K562 (cell line): ENCODE data around the gene TTC21A. TPM values are rescaled to one million over a fixed set of nuclear protein-coding genes. Genes with fewer than 3 reads are reported as not detected.
A peak's percentile ranks its signal among the peaks of the same experiment; 100 is the strongest.

Experiments used
- CTCFL ChIP-seq: IDR thresholded peaks from 2 replicates; pipeline ENCODE4 v1.6.1; 2011; ENCODE audit warnings: borderline replicate concordance, low read depth, mild to moderate bottlenecking, moderate library complexity, low read length; ENCODE audit not compliant: insufficient read depth, poor library complexity, severe bottlenecking
- E2F6 ChIP-seq, 2 experiments: IDR thresholded peaks; 2 replicates each; pipeline ENCODE4 v1.6.1; 2011; ENCODE audit warnings: borderline replicate concordance in 1 of 2, control low read depth in 1 of 2, low read depth in 1 of 2, low read length in 1 of 2, mild to moderate bottlenecking in 1 of 2, mixed read lengths in 1 of 2, moderate library complexity in 1 of 2; ENCODE audit not compliant: insufficient read depth in 1 of 2, insufficient read length in 1 of 2, poor library complexity in 1 of 2, severe bottlenecking in 1 of 2; ENCODE audit errors: extremely low read depth in 1 of 2
- E2F8 ChIP-seq: fragments of 450-650 bp; IDR thresholded peaks from 2 replicates; pipeline ENCODE4 v1.7.1; 2018; ENCODE audit warnings: mild to moderate bottlenecking, low read depth; ENCODE audit not compliant: partially characterized antibody
- ELF1 ChIP-seq: fragments of 200-800 bp; sonication (Bioruptor generic); IDR thresholded peaks from 2 replicates; pipeline ENCODE4 v1.6.1; 2016; ENCODE audit warnings: missing genetic modification characterization, missing compliant biosample characterization
- MLX ChIP-seq, 2 experiments: fragments of 450-650 bp in 1 of 2; sonication (generic) in 1 of 2; formaldehyde crosslinking; conservative IDR thresholded peaks; 2 replicates each; pipeline versions ENCODE4 v1.4.0 to v1.8.1; 2020 to 2022; ENCODE audit warnings: mild to moderate bottlenecking in 1 of 2, missing genetic modification reagents in 1 of 2
- NR2C1 ChIP-seq, 2 experiments: fragments of 450-650 bp; IDR thresholded peaks; 2 replicates each; pipeline ENCODE4 v1.6.1; 2017; ENCODE audit warnings: mild to moderate bottlenecking in 2 of 2, antibody characterized with exemption in 1 of 2, inconsistent platforms in 1 of 2, missing compliant biosample characterization in 1 of 2, missing genetic modification characterization in 1 of 2
- RAD51 ChIP-seq: fragments of 450-650 bp; IDR thresholded peaks from 2 replicates; pipeline ENCODE4 v1.7.1; 2016; ENCODE audit warnings: low read depth, mild to moderate bottlenecking, borderline replicate concordance
- SAFB ChIP-seq: fragments of 200-400 bp; formaldehyde crosslinking; IDR thresholded peaks from 2 replicates; pipeline ENCODE4 v1.6.1; 2017; ENCODE audit warnings: low read depth, low read length, borderline replicate concordance
- SAP30 ChIP-seq: fragments of 200-600 bp; sonication (generic); IDR thresholded peaks from 2 replicates; pipeline ENCODE4 v1.6.1; 2012; ENCODE audit warnings: borderline replicate concordance, low read depth, mild to moderate bottlenecking, moderate library complexity, low read length, control low read depth, inconsistent platforms; ENCODE audit not compliant: insufficient read depth, poor library complexity, severe bottlenecking
- SRSF3 ChIP-seq: fragments of 200-400 bp; formaldehyde crosslinking; IDR thresholded peaks from 2 replicates; pipeline ENCODE4 v1.6.1; 2016; ENCODE audit warnings: mild to moderate bottlenecking, low read length, moderate library complexity; ENCODE audit not compliant: insufficient read depth
- ZNF134 ChIP-seq: fragments of 250-450 bp; sonication (Bioruptor Pico); conservative IDR thresholded peaks from 2 replicates; pipeline ENCODE4 v1.4.0; 2020
- ZNF408 ChIP-seq: fragments of 250-450 bp; sonication (Bioruptor Pico); IDR thresholded peaks from 2 replicates; pipeline ENCODE4 v1.4.0; 2020; ENCODE audit warnings: low read depth, mild to moderate bottlenecking, moderate library complexity
- ZNF583 ChIP-seq: fragments of 250-450 bp; sonication (Bioruptor Pico); IDR thresholded peaks from 2 replicates; pipeline ENCODE4 v1.4.0; 2020
- ZNF740 ChIP-seq, 3 experiments: fragments of 200-800 bp in 1 of 3; sonication (Bioruptor generic) in 1 of 3; sonication (generic) in 1 of 3; formaldehyde crosslinking in 1 of 3; IDR thresholded peaks; 2 replicates each; pipeline versions ENCODE4 v1.6.1 to v1.8.0; 2016 to 2022; ENCODE audit warnings: mild to moderate bottlenecking in 2 of 3, missing compliant biosample characterization in 2 of 3, missing genetic modification characterization in 2 of 3, missing genetic modification reagents in 1 of 3
- polyA plus RNA-seq, 8 experiments: library from polyadenylated mRNA; depleted of rRNA in 4 of 8; stranded (reverse) in 5 of 8; unstranded in 3 of 8; fragments of >200 nt; fragmentation: Nextera tagmentation in 2 of 8; fragmentation: Illumina TruSeq in 1 of 8; extraction: Ambion mirVana in 2 of 8; extraction: Trizol in 1 of 8; gene quantifications; 2 replicates each; pipeline versions ENCODE4 v1.2.1 to v1.2.3, GENCODE V29; 2011 to 2014; ENCODE audit warnings: inconsistent platforms in 1 of 8, missing spikeins in 1 of 8
- total RNA-seq, 7 experiments: library from RNA; depleted of rRNA in 6 of 7; stranded (reverse); fragments of >200 nt in 6 of 7; fragmentation: Illumina TruSeq in 2 of 7; extraction: Trizol in 2 of 7; gene quantifications; 2 replicates each; pipeline versions ENCODE4 v1.2.1 to v1.2.3, GENCODE V29; 2011 to 2021; ENCODE audit warnings: low replicate concordance in 1 of 7

TTC21A gene
- total and polyA plus RNA-seq, 9 of the 15 experiments (the other 6 are each of a cell fraction or from before 2014, with no cell fraction given): 0.22 to 1.4 (median 0.70) TPM

- TF ChIP-seq E2F8 (no peak), CTCFL (peak; percentile 54), RAD51 (no peak), ELF1 (tag) (no peak), SAFB (no peak), NR2C1 (IDR thresholded peaks at IDR 0.05) (peak; percentile 39; the same call in 1 of the 2 replicates), NR2C1 (tag; IDR thresholded peaks at IDR 0.05) (peak; percentile 42; the same call in 1 of the 2 replicates), ZNF408 (CRISPR knock-in tag) (no peak), ZNF583 (no peak), SAP30 (no peak), MLX (CRISPR knock-in tag; conservative IDR thresholded peaks at IDR 0.05) (no peak), ZNF134 (CRISPR knock-in tag) (no peak), E2F6 (IDR thresholded peaks at IDR 0.05; ENCODE audit: borderline replicate concordance in 1 of 2, extremely low read depth in 1 of 2, insufficient read depth in 1 of 2, insufficient read length in 1 of 2, low read depth in 1 of 2, low read length in 1 of 2, poor library complexity in 1 of 2, severe bottlenecking in 1 of 2) (no peak), SRSF3 (no peak), ZNF740 (CRISPR knock-in tag; IDR thresholded peaks at IDR 0.05) (peak; percentile 48; the same call in 1 of the 2 replicates), ZNF740 (tag; IDR thresholded peaks at IDR 0.05) (no peak)
Measured at GRCh38 chr3:39101022-39101689, 6.3 kb upstream of the TTC21A start (continued).
